IPS-NIHi7 (cell line): ENCODE data around the gene LUC7L2.
A peak's percentile ranks its signal among the peaks of the same experiment; 100 is the strongest.
"Not testable (repeated sequence)": the region's sequence is repeated elsewhere in the genome, so short reads cannot be mapped to it uniquely, and the experiment has no call there.

Source experiments
- DNase-seq: peaks from one replicate; pipeline ENCODE4 v3.0.0; 2012; ENCODE audit warnings: mixed read lengths; ENCODE audit errors: extremely low spot score

LUC7L2 gene

DNA sequence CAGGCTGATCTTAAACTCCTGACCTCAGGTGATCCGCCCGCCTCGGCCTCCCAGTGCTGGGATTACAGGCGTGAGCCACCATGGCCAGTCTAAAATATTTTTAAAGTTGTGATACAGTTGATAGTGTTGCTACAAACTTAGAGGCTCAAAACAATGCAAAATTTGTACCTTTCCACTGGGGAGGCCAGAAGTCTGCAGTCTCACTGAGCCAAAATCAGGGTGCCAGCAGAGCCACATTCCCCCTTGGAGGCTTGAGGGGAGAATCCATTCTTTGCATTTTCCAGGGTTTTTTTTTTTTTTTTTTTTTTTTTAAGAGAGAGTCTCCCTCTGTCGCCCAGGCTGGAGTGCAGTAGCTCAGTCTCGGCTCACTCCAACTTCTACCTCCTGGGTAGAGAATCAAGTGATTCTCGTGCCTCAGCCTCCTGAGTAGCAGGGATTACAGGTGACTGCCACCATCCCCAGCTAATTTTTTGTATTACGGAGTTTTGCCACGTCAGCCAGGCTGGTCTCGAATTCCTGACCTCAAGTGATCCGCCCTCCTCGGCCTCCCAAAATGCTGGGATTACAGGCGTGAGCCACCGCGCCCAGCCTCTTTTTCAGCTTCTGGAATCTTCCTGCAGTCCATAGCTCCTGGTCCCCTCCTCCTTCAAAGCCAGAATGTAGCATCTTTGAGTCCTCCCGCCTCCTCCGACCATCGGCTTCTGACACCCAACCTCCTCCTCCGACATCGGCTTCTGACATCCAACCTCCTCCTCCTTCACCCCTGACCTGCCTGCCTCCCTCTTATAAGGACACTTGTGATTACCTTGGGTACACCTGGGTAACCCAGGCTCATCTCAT, 86.6 kb downstream of the LUC7L2 start:
- DNase-seq = no peak

DNA sequence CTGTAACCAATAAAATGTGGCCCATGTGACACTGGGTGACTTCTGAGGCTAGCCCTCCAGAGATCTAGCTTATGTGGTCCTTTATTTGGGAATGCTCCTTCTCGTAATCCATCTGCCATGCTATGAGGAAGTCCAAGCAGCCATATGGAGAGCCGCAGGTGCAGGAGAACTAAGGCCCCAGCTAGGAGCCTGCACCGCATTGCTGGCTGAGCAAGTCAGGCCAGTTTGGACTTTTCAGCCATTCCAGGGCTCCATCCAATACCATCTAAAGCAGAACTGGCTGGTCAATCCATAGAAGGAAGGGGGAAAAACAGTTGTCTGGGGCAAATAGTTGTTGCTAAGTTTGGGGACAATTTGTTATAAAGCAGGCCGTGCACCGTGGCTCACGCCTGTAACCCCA, 91.2 kb downstream of the LUC7L2 start:
- no peak for DNase-seq

- DNase-seq = no peak
These were observed 91.9 kb downstream of the LUC7L2 start for GRCh38 chr7:139451638-139452037.

DNA sequence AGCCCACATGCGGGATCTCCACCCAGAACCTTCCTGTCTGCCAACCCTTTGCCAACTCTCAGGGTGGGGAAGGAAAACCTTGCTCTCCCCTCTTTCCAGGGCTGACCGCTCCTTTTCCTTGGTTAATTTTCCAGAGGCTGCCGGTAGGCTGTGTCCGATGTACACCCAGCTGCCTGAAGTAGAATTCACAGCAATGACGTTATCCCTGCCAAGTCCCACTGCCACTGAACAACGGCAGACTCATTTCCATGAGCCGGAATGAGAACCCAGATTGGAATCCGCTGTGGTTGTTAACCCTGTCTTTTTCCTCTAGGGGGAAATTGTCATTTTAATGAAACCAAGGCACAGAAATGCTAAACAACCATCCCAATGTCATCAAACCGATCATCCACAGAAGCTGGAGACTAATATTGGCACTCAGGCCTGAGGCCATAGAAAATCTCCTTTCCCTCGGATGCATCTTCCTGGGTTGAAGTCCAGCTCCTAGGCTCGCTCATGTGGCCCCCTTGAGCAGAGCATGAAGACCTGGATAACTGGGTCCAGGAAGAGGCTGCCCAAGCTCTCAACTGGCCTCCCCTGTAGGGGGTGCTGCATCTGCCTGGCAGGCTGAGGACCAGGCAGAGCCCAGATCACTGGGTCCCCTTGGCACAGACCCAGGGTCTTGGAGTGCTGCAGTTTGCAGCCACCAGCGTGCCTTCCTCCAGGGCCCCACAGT, 93.4 kb downstream of the LUC7L2 start:
- DNase-seq = peak; percentile 38

- no peak for DNase-seq
These were observed 94.1 kb downstream of the LUC7L2 start for GRCh38 chr7:139453673-139454321.

DNA sequence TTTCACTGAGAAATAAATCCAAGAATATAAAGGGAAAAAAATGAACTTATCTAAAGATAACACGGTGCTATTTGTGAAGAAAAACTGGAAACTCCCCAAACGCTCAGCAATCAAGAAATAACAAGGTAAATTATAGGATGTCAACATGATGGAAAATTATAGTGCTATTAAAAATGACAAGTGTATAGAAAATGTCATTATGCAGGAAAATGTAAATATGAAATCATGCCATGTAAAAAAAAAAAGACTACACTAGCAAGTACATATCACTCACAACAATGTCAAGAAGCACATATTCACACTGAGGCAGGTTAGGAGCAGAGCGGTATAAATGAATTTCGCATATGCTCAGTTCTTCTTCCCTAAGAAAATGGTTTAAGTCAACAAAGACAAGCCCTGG, 96.1 kb downstream of the LUC7L2 start:
- DNase-seq = no peak

DNA sequence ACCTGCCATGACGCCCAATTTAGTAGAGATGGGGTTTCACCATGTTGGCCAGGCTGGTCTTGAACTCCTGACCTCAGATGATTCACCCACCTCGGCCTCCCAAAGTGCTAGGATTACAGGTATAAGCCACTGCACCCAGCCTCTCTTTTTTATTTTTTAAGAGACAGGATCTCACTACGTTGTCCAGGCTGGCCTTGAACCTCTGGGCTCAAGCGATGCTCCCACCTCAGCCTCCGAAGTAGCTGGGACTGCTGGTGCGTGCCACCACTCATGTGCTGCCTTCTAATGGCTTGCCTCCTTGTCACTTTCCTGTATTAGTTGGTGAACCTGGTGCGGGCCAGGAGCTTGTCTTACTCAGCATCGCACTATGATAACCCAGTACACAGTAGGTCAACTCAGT, 96.8 kb downstream of the LUC7L2 start:
- no peak for DNase-seq

DNA sequence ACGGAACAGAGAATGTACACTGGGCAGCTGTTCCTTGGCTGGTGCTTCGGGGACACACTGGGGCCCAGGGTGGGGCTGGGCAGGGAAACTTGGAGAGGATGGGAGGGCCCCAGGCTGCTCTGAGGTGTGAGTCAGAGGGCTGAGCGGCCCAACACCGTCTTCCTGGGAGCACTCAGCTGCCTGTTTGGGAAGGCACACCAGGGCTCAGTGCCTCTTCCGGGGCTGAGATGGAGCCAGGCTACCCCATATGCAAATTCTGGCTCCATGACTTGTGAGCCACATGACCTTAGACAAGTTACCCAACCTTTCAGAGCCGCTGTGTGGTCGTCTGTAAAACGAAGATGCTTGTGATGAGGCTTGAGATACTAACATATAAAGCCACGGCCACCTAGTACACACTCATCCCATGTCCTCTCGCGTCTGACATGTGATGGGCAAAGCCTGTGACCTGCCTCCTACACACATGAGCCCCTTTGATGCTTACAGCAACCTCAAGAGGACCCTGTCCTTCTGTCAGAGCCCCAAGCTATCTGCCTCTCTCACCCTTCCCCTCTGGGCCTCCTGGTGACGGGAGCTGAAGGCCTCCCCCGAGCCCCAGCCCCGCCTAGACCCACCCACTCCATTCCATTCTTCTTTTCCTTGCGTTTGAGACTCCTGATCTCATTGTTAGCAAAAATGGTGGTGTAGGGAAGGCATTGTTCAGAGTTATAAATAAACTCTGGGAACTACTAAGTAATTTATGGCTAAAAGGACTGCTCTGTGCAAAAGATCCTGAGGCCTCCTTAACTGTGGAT, 97.7 kb downstream of the LUC7L2 start:
- DNase-seq = no peak

DNA sequence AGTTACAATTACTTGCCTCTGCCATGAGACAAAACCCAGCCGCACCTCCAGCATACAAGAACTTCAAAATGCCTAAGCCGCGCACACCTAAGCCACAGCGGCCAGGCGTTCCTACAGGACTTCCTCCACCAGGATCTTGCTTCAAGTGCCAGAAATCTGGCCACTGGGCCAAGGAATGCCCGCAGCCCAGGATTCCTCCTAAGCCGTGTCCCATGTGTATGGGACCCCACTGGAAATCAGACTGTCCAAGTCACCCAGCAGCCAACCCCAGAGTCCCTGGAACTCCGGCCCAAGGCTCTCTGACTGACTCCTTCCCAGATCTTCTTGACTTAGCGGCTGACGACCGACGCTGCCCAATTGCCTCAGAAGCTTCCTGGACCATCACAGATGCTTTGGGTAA, 103.7 kb downstream of the LUC7L2 start:
- DNase-seq = not testable (repeated sequence)

GRCh38 chr7:139464511-139464910, 104.8 kb downstream of the LUC7L2 start:
- DNase-seq = not testable (repeated sequence)

DNA sequence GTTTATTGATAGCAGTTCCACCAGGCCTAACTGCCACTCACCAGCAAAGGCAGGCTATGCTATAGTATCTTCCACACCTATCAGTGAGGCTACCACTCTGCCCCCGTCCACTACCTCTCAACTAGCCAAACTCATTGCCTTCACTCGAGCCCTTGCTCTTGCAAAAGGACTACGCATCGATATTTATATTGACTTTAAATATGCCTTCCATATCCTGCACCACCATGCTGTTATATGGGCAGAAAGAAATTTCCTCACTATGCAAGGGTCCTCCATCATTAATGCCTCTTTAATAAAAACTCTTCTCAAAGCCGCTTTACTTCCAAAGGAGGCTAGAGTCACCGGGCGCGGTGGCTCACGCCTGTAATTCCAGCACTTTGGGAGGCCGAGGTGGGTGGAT, 105.4 kb downstream of the LUC7L2 start:
- not testable (repeated sequence) for DNase-seq

GRCh38 chr7:139467729-139468128, 108.0 kb downstream of the LUC7L2 start:
- DNase-seq = not testable (repeated sequence)

DNA sequence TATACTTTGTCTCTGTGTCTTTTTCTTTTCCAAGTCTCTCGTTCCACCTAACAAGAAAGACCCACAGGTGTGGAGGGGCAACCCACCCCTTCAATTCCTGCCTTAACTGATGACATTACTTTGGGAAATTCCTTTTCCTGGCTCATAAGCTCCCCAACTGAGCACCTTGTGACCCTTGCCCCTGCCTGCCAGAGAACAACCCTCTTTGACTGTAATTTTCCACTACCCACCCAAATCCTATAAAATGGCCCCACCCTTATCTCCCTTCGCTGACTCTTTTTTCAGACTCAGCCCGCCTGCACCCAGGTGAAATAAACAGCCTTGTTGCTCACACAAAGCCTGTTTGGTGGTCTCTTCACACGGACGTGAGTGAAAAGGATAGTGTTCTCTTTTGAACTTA, 108.6 kb downstream of the LUC7L2 start:
- not testable (repeated sequence) for DNase-seq

GRCh38 chr7:139471740-139472353, 112.2 kb downstream of the LUC7L2 start:
- no peak for DNase-seq
